Stimulated activated CD4-positive, alpha-beta T cell treated with anti-CD3 and anti-CD28 coated beads, Interleukin-15, amount 100 ng/mL, for 48 hours (primary cell): Measurements from ENCODE around the gene SLC22A14.
"Not testable (repeated sequence)": the region's sequence is repeated elsewhere in the genome, so short reads cannot be mapped to it uniquely, and the experiment has no call there.

Experiments used
- DNase-seq, 2 donors: peaks; one replicate each; pipeline ENCODE4 v3.0.0-alpha.2; 2020; ENCODE audit warnings: low read depth in 2 of 2

The SLC22A14 gene

GRCh38 chr3:38281895-38282686 lies at the start of gene SLC22A14:
Gene SLC22A14, plus strand, starts transcription at chr3:38282294. Its CDS starts 23,733 bp downstream, at chr3:38306027.
- no peak for DNase-seq

GRCh38 chr3:38232701-38233100 lies 49.4 kb upstream of the SLC22A14 start:
- no peak for DNase-seq

GRCh38 chr3:38235466-38235865 lies 46.6 kb upstream of the SLC22A14 start:
- no peak for DNase-seq

- no peak for DNase-seq
These were observed 43.6 kb upstream of the SLC22A14 start for GRCh38 chr3:38238416-38239008.

- not testable (repeated sequence) for DNase-seq
These were observed 39.3 kb upstream of the SLC22A14 start for GRCh38 chr3:38242812-38243211.

- DNase-seq = no peak
These were observed 36.2 kb upstream of the SLC22A14 start for GRCh38 chr3:38245930-38246329.

GRCh38 chr3:38247366-38248035 lies 34.6 kb upstream of the SLC22A14 start:
- DNase-seq = no peak

- DNase-seq = no peak
These were observed 31.9 kb upstream of the SLC22A14 start for GRCh38 chr3:38250198-38250597.

GRCh38 chr3:38251197-38251596 lies 30.9 kb upstream of the SLC22A14 start:
- DNase-seq = no peak

GRCh38 chr3:38253704-38254103 lies 28.4 kb upstream of the SLC22A14 start:
- no peak for DNase-seq

GRCh38 chr3:38254872-38255271 lies 27.2 kb upstream of the SLC22A14 start:
- DNase-seq = peak in 1 of 2 donors; percentile 4

- no peak for DNase-seq
These were observed 26.5 kb upstream of the SLC22A14 start for GRCh38 chr3:38255627-38256026.

GRCh38 chr3:38257583-38257982 lies 24.5 kb upstream of the SLC22A14 start:
- no peak for DNase-seq

- no peak for DNase-seq
These were observed 21.6 kb upstream of the SLC22A14 start for GRCh38 chr3:38260474-38260873.

- DNase-seq = no peak
These were observed 17.7 kb upstream of the SLC22A14 start for GRCh38 chr3:38264353-38264771.

- DNase-seq = no peak
These were observed 17.3 kb upstream of the SLC22A14 start for GRCh38 chr3:38264779-38265178.

GRCh38 chr3:38265604-38266307 lies 16.3 kb upstream of the SLC22A14 start, which contains the start of gene SLC22A13:
Gene SLC22A13, plus strand, starts transcription at chr3:38265812. Its CDS starts 49 bp downstream, at chr3:38265861.
- no peak for DNase-seq

GRCh38 chr3:38266810-38267209 lies 15.3 kb upstream of the SLC22A14 start:
- no peak for DNase-seq

GRCh38 chr3:38267662-38268061 lies 14.4 kb upstream of the SLC22A14 start:
- DNase-seq = no peak

- no peak for DNase-seq
These were observed 14.0 kb upstream of the SLC22A14 start for GRCh38 chr3:38268087-38268486.

GRCh38 chr3:38268522-38268921 lies 13.6 kb upstream of the SLC22A14 start:
- no peak for DNase-seq

- no peak for DNase-seq
These were observed 11.5 kb upstream of the SLC22A14 start for GRCh38 chr3:38270606-38271005.
